Ammon's horn (tissue), 1 donor: ENCODE results near the gene BCLAF1.
A peak's percentile ranks its signal among the peaks of the same experiment; 100 is the strongest.
"Not testable (repeated sequence)": the region's sequence is repeated elsewhere in the genome, so short reads cannot be mapped to it uniquely, and the experiment has no call there.

Source experiments
- DNase-seq: peaks from one replicate; pipeline ENCODE4 v3.0.0-alpha.2; 2016; ENCODE audit warnings: low spot score

BCLAF1 gene

GRCh38 chr6:136308469-136308868, 18.8 kb upstream of the BCLAF1 start:
- not testable (repeated sequence) for DNase-seq

GRCh38 chr6:136307351-136307750, 17.7 kb upstream of the BCLAF1 start:
- no peak for DNase-seq

- DNase-seq: peak; percentile 94
Measured at GRCh38 chr6:136306466-136306865, 16.8 kb upstream of the BCLAF1 start.

GRCh38 chr6:136304410-136304809, 14.8 kb upstream of the BCLAF1 start:
- no peak for DNase-seq

GRCh38 chr6:136303516-136303915, 13.9 kb upstream of the BCLAF1 start:
- DNase-seq: peak; percentile 33

- DNase-seq: no peak
Measured at GRCh38 chr6:136294621-136295020, 5.0 kb upstream of the BCLAF1 start.

GRCh38 chr6:136290410-136291010, 864 bp upstream of the BCLAF1 start:
- peak; percentile 72 for DNase-seq

GRCh38 chr6:136289327-136289578, 393 bp downstream of the BCLAF1 start:
- DNase-seq: peak; percentile 91

GRCh38 chr6:136288566-136289326, 900 bp downstream of the BCLAF1 start:
- peak; percentile 91 for DNase-seq

GRCh38 chr6:136284909-136285308, 4.7 kb downstream of the BCLAF1 start:
- no peak for DNase-seq

- DNase-seq: no peak
Measured at GRCh38 chr6:136282906-136283305, 6.7 kb downstream of the BCLAF1 start.

GRCh38 chr6:136280032-136280609, 9.5 kb downstream of the BCLAF1 start:
- no peak for DNase-seq

- no peak for DNase-seq
Measured at GRCh38 chr6:136274062-136274461, 15.6 kb downstream of the BCLAF1 start.

GRCh38 chr6:136265101-136265500, 24.5 kb downstream of the BCLAF1 start:
- no peak for DNase-seq

- DNase-seq: no peak
Measured at GRCh38 chr6:136262940-136263339, 26.7 kb downstream of the BCLAF1 start.

- no peak for DNase-seq
Measured at GRCh38 chr6:136254851-136255466, 34.7 kb downstream of the BCLAF1 start.

- no peak for DNase-seq
Measured at GRCh38 chr6:136253734-136254133, 35.9 kb downstream of the BCLAF1 start.

GRCh38 chr6:136252441-136252840, 37.2 kb downstream of the BCLAF1 start:
- DNase-seq: no peak

- DNase-seq: no peak
Measured at GRCh38 chr6:136251394-136251793, 38.3 kb downstream of the BCLAF1 start.

- no peak for DNase-seq
Measured at GRCh38 chr6:136250686-136251008, 39.0 kb downstream of the BCLAF1 start.

GRCh38 chr6:136249811-136250685, 39.6 kb downstream of the BCLAF1 start, which contains the start of gene MTFR2:
Gene MTFR2, minus strand, starts transcription at chr6:136250311. Its CDS starts 1,212 bp downstream, at chr6:136249099.
- DNase-seq: peak; percentile 99

- DNase-seq: no peak
Measured at GRCh38 chr6:136249336-136249735, 40.3 kb downstream of the BCLAF1 start.
